CD4-positive, alpha-beta T cell treated with Interleukin-21 for 1 hour (primary cell): ENCODE data around the gene IGF2BP3.

Experiments used
- DNase-seq: peaks from one replicate; pipeline ENCODE4 v3.0.0-alpha.2; 2020

Gene IGF2BP3

DNA sequence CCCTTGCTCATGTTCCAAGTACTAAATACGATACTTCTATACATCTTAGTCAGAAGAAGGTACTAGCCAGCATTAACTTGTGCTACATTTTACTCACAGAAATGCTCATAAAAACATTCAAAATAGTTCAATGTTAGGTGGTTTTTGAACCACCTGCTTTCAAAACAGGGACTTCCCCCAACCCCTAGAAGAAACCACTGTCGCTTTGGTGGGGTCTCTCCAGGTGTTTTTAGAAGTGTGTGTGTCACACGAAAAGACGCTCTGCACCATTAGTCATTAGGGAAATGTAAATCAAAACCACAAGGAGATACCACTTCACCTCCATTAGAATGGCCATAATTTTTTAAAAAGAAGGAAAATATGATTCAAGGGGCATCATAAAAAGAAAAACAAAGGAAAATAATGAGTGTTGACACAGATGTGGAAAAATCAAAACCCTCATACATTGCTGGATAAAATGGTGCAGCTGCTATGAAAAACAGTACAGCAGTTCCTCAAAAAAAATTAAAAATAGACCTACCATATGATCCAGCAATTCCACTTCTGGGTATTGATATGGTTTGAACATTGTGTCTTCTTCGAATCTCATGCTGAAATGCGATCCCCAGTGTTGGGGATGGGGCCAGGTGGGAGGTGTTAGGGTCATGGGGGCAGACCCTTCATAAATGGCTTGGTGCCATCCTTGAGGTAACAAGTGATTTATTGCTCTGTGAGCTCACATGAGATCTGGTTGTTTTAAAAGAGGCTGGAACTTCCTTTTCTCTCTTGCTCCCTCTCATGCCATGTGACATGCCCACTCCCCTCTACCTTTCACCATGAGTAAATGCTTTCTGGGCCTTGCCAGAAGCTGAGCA, 96.9 kb downstream of the IGF2BP3 start:
- DNase-seq = peak; percentile 24

DNA sequence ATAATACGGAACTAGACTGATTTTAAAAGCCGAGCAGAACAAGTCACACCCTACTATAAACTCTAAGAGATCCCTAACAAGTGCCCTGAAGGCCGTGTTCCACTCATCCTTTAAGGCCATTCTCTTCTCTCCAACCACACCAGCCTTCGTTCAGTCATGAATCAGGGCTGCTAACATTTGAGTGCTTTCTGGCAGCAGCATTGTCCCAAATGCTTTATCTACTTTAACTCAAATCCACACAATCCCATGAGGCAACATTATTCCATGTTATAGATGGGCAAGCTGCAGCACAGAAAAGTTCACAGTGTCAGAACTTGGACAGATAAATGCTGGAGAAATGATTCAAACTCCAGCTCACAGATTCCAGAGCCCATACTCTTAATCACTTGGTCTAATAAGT, 97.7 kb downstream of the IGF2BP3 start:
- no peak for DNase-seq

DNA sequence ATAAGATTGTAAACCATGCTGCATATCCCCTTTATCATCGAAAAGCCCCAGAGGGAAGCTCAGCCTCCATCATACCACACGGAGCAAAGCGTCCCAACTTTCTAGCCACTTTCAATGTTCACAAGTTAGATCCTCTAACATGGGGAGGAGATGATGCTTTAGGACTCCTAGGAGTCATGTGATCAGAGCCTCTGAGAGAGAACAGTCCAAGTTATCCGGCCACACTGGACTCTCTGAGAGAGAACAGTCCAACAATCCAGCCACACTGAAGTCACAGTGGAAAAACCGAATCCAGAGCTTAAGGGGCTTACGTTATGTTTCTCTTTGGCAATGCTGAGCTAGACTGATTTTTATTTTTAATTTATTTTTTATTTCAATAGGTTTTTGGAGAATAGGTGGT, 98.6 kb downstream of the IGF2BP3 start:
- DNase-seq = no peak

DNA sequence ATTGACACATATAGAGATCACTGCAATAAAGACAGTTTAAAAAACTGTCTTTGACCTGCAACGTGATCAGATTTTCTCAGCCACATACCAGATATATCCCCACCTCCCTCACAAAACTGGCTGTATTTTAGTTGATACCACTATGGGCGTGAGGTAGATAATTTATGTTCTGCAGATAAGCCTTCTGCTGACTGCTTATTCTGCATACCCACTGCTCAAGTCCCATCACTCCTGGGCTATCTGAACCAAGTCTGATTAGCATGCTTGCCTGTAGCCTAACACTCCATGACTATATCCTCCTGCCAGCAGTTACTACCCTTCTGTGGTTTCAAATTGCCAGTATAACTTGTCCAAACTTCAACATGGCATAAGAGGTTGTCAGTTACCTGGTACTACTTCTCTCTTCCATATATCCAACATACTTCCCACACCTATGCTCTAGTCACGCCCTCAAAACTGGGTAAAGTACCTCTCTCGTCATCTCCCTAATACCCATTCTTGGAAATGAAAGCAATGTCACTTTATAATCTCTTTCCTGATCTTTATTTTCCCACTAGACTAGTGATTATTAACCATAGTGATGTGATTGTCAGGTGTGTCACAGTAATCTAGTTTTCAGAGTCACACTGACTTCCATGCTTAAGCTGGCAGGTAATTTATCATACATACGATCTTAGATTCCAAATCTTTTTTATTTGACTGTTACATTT, 100.4 kb downstream of the IGF2BP3 start:
- DNase-seq = no peak

DNA sequence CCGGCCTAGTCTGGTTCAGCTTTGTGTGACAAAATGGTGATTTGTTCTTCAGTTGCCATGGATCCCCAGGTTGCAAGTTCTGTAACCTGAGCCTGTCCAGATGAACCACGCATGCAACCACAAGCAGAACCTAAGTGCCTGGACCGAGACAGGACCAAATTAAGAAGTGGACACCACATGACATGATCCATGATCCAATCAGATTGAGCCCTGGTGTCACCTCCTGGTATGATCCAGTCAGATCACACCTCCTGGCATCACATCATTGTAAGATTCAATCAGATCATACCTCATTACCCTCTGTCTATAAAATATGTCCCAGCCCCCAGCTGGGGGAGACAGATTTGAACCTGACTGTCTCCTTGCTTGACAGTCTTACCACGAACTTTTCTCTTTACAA, 101.2 kb downstream of the IGF2BP3 start:
- DNase-seq = no peak

DNA sequence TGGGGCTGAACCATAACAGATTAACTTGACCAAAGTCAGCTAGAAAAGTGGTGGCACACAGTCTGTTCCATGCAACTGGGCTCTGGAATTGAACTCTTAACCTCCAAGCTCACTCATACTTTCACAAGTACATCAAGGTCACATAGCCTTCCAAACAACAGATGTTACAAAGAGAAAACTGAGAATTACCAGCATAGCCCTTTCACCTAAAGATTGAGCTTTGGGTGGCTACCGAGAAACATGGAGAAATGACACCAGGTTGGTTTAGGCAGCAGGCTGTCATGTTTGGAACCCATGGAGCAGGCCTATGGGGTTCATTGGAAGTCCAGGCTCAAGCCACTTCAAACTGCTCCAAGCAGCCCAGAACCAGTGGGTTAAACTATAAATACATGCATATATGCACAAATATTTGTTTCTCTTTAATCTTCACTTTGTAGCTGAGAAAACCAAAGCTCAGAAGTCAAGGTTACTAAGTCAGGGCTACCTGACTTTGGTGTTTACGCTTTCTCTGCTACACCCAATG, 112.1 kb downstream of the IGF2BP3 start:
- no peak for DNase-seq

DNA sequence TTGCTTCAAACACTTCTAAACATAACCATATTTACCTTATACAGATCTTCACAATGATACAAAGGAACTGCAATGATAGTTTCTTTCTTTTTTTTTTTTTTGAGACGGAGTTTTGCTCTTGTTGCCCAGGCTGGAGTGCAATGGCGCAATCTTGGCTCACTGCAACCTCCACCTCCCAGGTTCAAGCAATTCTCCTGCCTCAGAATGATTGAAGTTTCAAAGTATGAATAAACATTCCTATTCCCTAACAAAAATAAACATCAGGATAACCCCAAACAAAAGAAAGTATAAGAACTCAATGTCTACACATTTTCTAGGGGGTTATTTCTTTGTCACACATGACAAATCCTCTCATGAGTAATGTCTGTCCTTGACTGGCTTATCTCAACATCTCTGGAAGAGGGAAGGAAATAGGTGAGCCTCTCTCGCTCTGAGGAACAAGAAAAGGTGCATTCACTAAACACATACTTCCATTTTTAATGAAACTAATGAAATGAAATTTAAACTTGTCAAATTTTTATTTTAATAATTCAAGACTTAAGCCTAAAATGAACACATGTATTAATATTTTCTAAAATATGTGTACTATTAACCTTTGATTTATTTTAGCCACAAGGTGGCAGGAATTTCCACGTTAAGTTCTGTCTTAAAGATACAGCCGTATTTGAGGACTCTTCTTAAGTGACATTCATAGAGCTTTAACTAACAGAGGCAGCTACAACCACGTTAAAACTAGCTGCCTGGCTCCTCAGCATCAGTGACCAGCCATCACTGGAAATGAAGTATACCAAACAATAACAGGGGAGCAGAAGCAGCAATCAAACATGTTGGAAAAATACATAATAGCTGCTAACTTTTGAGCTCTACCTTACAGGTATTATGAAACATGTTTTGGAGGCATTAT, 112.8 kb downstream of the IGF2BP3 start:
- DNase-seq = peak; percentile 30

DNA sequence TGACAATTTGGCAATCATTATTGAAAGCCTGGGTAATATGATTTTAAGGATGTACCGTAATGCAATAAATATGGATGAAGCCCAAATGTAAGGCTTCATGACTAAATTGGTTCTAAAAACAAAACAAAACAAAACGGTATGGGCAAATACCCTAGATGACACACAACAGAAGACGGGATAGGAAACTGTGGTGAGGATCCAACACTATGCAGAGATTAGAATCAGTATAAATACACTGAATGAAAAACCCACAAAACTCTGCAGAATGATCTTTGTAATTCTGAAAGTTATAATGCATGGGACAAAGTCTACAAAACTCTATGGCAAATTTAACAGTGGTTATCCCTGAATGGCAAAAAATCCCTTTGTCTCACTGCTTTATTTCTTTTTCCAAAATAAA, 113.6 kb downstream of the IGF2BP3 start:
- DNase-seq = peak; percentile 11

DNA sequence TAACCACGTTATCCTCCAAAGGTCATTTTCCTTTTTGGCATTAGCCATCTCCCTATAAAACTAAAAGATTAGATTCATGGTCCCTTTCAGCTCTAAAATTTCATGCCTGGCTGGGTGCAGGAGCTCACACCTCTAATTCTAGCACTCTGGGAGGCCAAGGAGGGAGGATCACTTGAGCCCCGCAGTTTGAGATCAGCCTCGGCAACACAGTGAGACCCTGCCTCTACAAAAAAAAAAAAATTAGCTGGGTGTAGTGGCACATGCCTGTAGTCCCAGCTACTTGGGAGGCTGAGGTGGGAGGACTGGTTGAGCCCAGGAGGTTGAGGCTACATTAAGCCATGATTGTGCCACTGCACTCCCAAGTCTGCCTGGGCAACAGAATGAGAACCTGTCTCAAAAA, 114.1 kb downstream of the IGF2BP3 start:
- DNase-seq = no peak

DNA sequence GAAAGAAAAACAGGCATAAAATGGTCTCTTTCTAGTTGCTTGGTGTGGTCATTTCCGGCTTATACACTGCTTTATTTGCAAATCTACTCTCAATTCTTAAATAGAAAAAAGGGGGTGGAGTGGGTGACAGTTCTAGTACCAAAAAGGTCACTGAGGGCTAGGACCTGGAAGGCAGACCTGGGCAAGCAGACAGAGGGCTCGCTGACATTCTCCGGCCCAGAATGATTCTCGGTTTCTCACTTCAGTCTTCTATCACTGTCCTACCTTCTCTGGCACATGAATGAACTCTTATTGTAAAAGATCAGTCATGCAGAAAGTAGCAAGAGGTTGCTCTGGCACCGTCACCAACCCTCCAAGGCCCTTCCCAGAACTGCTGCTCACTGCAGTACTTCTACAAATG, 117.1 kb downstream of the IGF2BP3 start:
- no peak for DNase-seq

DNA sequence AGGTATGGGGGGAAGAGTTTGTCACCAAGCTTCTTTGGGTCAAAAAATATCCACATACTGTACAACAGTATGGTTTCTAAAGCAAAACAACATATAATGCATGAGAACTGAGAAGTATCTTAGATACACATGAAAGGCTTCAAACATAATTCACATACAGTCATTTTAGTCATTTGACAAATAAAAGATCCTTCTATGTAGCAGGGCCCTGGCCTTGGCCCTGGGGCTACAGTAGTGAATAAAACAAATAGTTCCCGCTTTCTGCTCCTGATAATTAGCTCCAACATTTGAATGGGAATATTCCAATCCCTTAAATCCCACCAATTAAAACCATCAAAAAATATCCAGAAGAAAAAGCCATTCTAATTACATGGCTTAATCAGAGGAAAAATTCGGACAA, 119.8 kb downstream of the IGF2BP3 start:
- DNase-seq = no peak

DNA sequence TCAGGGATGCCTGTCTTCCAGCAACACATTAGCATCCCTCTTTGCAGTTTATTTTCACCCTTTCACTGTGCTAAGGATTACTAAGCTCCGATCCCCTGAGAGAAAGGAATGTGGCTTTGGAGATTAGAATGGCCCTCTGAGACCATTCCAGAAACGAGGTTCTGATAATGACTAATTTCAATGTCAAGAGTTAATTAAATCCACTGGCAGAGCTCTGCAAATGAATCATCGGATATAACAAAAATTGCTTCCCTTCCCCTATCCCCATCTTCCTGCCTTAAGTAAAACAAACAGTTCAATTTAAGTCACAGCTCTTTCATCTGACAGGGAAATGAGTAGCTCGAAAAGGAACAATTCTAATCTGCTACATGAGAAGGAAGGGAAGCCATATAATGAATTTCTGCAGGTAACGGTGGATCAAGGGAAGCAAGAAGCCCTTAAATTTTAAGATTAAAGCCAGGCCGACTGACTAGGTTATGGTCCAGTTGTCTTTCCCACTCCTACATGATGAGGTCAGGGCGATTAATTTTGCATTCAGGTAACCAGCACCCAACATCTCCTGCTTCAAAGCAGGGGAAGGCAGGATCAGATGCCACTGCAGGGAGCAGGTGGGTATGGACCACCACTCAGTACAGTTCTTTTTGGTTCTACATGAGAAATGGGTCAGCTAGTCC, 120.7 kb downstream of the IGF2BP3 start:
- no peak for DNase-seq

DNA sequence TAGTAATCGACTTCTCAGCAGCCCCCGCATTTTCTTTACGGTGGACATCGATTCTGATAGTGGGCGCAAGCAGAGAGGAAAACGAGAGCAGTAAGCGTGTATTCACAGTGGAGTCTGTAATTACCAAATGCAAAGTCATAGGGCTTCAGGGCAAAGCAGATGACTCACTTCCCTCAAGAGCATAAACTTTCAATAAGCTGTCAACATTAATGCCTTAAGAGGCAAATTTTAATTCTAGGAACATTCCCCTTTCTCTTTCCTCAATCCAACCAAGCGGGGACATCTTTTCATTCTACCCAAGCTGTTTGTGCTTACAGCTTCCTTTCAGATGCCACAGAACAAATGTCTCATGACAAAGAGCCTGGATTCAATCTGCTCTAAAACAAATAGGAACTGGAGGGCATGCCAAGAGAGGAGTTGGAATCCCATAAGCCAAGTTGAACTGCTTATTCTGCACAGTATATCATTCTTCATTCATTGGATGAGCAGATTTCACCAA, 122.6 kb downstream of the IGF2BP3 start:
- DNase-seq = no peak

DNA sequence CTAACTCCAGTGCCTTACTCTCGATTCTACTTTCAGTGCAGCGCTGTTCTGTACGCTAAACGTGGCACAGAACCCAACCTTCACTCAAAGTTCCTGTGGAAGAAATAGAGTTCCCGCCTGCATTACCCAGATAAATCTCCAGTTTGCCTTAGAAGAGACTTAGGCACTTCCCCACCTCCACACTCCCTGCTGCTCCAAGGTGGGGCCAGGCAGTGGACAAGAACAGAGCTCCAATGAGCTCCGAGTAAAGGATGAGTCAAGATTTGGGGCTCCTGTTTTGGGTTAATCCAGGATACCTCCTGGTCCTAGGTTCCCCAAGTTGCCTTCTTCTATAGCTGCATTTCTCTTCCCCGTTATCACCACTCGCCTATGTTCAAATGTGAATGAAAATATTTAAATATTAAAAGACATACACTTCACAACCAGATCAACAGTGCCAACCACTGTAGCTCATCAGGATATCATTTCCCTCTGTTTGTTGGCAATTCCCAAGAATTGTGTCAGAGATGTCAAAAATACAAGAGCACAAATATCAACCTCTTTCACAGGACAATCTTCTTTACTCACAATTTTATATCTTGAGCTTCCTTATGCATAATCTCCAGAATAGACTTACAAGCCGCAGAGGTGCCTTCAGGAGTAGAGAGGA, 123.1 kb downstream of the IGF2BP3 start:
- DNase-seq = no peak

DNA sequence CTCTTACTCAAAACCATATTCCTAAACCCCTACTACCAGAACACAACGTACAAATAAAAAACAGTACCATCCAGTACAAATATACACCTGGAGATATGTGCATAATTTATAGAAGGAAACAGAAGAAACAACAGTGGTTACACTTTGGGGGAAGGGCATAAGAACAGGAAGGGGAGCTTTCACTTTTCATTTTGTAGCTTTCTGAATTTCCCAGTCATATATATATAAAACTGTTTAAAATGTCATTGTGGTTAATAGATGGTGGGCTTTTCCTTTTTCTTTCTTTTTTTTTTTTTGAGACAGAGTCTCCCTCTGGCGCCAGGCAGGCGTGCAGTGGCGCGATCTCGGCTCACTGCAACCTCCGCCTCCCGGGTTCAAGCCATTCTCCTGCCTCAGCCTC, 124.0 kb downstream of the IGF2BP3 start:
- DNase-seq = peak; percentile 33

DNA sequence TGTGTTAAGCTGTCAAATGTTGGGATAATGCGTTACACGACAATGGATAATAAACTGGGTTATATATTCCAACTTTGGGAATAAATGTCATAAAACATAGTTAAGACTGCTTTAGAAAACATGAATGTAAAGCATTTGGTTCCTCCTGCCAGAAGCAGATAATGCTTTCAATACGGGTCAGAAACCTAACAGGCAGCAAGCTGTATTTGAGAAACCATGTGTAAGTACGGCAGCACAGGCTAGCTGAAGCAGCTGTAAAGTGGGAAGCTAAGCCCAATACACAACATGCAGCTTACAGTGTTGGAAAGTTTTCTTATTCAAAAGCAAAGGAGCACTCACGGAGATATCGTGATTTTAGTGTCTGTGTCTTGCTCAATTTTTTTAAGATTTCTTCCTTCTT, 124.7 kb downstream of the IGF2BP3 start:
- DNase-seq = no peak

DNA sequence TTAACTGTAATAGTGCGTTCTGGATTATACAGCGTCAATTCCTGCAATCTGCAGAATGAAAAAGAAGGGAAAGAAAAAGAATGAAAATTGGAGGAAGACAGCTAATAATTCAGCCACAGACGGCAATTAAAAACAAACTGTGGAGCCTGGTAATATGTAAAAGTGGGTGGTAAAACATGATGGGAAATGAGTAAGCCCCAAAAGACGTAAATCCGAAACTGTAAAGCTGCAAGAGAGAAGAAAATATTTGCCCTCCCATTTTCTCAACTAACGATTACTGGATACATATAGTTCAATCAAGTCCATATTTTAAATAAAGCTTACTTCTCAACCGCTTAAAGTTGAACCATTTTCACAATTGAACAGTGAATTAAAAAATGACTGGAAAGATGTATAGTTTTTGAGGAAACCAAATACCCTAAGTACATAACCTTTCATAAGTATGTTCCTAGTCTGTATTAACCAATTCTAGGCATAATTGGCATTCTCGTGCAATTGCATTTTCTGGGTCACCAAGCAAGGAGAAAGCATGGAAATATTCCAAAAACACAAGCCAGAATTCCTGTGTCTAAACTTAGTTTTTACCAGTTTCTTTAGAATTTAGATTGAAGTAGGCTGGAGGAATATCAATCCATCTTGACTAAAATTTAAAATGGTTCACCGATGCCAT, 126.3 kb downstream of the IGF2BP3 start:
- no peak for DNase-seq

DNA sequence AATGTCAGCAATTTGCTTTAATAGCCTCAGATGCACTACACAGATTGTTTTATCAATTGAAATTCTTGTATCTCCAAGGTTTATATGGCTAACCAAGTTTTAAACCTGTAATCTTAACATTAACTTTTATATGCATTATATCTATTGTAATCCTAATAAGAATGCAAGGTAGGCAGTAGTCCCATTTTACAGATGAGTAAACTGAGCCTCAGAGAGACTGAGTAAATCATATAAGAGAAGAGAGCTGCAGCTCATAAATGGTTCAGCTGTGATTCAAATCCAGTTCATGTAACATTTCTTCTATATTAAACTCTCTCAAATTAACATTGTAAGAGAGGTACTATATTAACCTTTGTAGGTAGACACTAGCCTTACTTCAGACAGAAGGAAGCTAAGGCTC, 127.2 kb downstream of the IGF2BP3 start:
- DNase-seq = no peak

DNA sequence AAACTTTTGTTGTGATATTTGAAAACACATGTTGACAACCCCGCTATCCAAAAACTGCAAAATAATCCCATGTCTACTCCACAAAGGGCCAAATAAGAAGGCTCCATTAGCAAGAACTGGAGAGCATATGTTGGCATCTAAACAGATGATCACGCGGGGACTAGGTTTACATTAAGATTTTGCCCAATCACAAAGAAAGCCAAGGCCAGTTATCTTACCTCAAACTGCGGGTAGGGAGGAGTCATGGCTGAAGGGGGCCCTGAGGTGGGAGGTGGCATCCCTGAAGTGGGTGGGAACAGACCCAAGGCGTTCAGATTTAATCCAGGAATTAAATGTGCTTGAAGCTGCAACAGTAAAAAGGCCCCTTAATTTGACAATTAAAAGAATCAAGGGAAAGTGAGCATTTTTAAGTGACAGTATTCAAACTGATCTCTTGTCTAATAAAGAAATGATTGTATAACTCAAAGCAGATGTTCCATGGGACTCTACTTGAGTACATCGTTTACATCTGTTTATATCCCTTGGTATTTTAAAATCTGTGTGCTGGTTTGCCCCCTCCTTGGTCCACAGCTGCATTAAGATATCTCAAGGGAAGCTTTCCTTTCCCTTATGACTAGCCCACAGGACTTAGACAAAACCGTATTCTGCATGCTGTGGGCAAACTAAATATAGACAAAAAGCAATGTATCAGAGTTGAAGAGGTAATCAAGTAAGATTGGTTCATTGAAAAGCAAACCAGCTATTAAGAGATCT, 128.3 kb downstream of the IGF2BP3 start:
- no peak for DNase-seq

DNA sequence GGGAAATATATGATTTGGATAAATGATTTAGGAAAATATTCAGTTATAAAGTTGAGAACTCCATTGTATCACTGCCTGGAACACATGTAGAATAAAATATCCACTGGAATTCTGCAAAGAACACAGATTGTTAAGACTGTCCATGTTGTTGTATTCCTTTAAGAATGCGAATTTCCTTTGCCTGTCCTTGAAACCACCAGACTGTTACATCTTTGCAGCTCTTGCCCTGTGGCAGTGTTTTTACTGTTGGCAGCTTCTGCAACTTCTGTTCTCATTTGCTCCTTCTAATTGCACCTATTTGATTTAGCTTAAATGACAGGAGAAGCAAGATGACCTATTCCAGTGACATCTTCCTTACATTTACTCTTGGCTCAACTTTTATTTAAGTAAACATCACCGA, 131.4 kb downstream of the IGF2BP3 start:
- DNase-seq = no peak

DNA sequence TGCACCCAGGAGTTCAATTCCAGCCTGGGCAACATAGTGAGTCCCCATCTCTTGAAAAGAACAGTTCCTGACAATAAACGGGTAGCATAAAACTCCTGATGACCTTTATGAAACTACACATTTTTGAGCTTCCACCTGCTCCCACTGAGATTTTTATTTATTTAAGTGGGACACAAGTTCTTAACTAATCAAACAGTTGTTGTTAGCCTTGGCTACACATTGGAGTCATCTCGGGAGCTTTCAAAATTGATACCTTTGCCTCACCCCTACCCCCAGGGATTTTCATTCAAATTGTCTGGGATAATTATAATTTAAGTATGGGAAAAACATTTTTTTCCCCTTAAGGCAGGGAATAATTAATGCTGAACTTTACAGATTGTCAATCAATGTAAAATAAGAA, 131.9 kb downstream of the IGF2BP3 start:
- no peak for DNase-seq
